ENCODE measurements around the gene AJM1.

The AJM1 gene

DNA sequence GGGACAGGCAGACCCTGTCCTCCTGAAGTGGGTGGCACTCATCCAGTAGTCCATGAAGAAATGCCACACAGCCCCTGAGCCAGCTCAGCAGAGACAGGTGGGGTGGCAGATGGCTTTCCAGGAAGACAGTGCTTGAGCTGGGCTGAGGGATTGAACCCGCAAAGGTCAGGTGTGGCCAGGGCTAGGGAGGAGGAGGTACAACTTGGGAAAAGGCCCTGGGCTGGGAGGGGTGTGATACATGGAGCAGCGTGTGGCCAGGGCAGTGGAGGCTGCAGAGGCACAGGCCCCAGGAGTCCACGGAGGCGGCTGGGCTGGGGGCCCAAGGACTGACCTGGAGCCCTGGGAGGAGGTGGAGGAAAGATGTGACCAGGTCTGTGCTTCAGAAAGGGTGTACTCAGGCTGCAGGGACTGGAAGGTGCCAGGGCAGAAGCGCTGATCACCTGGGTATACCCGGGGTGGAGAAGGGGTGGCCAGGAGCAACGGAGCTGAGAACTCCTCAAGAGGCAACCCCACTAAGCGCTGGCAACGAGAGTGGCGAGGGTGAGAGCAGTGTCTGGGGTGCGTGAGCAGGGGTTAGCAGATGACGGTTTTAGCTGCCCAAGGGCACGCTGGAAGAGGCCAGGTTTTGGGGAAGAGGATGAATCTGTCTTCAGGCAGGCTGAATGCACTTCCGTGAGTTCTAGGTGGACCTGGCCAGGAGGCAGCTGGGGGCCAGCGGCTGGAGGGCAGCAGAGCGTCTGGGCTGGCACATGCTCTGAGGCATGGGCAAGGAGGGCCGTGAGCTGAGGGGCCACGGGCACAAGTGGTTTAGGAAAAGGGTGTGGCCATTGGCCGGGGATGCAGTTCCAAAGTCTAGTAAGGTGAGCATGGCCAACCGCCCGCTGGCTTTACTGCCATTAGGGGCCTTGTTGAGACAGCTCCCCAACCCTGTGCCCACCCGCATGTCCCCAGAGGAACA, 38.4 kb upstream of the AJM1 start:
- TF ChIP-seq, protein P1, sequence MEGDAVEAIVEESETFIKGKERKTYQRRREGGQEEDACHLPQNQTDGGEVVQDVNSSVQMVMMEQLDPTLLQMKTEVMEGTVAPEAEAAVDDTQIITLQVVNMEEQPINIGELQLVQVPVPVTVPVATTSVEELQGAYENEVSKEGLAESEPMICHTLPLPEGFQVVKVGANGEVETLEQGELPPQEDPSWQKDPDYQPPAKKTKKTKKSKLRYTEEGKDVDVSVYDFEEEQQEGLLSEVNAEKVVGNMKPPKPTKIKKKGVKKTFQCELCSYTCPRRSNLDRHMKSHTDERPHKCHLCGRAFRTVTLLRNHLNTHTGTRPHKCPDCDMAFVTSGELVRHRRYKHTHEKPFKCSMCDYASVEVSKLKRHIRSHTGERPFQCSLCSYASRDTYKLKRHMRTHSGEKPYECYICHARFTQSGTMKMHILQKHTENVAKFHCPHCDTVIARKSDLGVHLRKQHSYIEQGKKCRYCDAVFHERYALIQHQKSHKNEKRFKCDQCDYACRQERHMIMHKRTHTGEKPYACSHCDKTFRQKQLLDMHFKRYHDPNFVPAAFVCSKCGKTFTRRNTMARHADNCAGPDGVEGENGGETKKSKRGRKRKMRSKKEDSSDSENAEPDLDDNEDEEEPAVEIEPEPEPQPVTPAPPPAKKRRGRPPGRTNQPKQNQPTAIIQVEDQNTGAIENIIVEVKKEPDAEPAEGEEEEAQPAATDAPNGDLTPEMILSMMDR (IDR thresholded peaks at IDR 0.05; ENCODE audit: unreplicated experiment in 3 of 3) = no peak
- H3K4me1 Mint-ChIP-seq = peaks cover 15% of the 10 kb centered on the region
- peaks cover 4% of the 10 kb centered on the region for H3K36me3 Mint-ChIP-seq (ENCODE audit: low read depth)
- H3K27me3 Mint-ChIP-seq (ENCODE audit: low read depth) = peaks cover 26% of the 10 kb centered on the region
- H3K4me3 Mint-ChIP-seq = peak overlapping the region; percentile 41 to 62 (median 61)
- peak overlapping the region in 1 of 3 experiments; percentile 41 for H3K27ac Mint-ChIP-seq
- H3K9me3 Mint-ChIP-seq = no peaks in the 10 kb centered on the region

DNA sequence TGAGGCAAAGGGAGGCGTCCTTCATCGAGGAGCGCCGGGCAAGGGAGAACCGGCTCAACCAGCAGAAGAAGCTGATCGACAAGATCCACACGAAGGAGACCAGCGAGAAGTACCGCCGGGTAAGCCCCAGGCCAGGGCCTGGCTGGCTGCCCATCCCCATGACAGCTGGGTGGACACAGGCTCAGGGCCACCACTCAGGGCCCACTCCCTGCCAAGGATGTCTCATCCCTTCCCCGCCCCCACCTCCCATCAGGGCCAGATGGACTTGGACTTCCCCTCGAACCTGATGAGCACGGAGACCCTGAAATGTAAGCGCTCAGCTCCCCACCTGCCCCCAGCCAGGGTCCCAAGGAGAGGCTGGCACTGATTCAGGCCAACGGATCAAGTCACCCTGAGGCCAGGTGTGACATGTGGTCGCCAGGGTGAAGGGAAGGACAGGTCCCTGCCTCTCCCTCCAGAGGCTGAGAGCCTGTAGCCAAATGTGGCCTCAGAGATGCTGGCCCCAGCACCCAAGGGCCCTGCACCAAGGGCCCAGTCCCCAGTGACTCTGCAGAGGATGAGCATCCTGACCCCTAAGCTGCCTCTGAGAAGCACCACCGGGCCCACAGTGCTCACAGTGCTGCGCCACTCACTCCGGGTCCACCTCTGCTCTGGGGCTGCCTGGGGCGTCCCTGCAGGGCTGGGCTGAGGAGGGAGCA, 37.6 kb upstream of the AJM1 start:
- no peak overlapping the region for H3K27ac Mint-ChIP-seq
- peaks cover 4% of the 10 kb centered on the region for H3K36me3 Mint-ChIP-seq (ENCODE audit: low read depth)
- no peaks in the 10 kb centered on the region for H3K9me3 Mint-ChIP-seq
- H3K27me3 Mint-ChIP-seq (ENCODE audit: low read depth) = peaks cover 26% of the 10 kb centered on the region
- H3K4me3 Mint-ChIP-seq = peak overlapping the region; percentile 41 to 62 (median 57)
- TF ChIP-seq, protein P1 (IDR thresholded peaks at IDR 0.05; ENCODE audit: unreplicated experiment in 3 of 3) = no peak
- H3K4me1 Mint-ChIP-seq = peaks cover 23% of the 10 kb centered on the region

DNA sequence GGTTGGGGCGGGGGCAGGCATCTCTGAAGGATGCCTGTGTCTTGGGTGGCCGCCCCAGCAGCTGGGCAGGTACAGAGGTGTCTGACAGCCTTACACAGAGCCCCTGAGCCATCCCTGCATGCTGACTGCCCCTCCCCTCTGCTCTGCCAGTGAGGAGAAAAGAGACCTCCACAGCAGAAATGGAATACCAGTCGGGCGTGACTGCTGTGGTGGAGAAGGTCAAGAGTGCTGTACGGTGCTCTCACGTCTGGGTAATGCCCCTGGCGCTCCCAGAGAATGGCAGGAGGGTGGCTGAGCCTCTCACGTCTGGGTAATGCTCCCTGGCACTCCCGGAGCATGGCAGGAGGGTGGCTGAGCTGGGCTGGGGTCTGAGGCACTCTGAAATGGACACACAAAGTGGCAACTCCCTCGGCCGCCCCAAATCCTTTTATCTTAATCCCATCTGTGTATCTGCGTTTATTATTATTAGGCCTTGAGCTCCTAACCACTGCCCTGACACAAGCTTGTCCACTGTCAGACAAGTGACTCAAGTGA, 37.0 kb upstream of the AJM1 start:
- Mint-ChIP-seq H3K4me1 (peaks cover 26% of the 10 kb centered on the region), H3K4me3 (peak overlapping the region; percentile 60 to 73 (median 73)), H3K9me3 (no peaks in the 10 kb centered on the region), H3K36me3 (ENCODE audit: low read depth) (peaks cover 10% of the 10 kb centered on the region), H3K27me3 (ENCODE audit: low read depth) (peaks cover 23% of the 10 kb centered on the region), H3K27ac (peak overlapping the region in 1 of 3 experiments; percentile 53)
- TF ChIP-seq, protein P1 (IDR thresholded peaks at IDR 0.05; ENCODE audit: unreplicated experiment in 3 of 3) = no peak

DNA sequence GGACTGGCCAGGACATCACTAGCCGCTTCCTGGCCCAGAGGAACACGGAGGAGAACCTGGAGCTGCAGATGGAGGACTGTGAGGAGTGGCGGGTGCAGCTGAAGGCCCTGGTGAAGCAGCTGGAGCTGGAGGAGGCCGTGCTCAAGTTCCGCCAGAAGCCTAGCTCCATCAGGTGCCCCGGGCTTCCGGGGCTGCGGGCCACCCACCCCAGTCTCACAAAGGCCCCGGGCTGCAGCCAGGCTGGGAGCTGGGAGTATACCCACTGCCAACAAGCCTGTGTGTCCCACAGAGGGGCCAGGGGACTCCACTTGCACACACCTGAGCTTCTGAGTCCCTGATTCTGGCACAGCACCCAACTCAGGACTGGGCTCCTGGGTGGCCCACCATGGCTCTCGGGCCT, 36.2 kb upstream of the AJM1 start:
- Mint-ChIP-seq H3K4me3 (peak overlapping the region; percentile 88 to 90 (median 90)), H3K36me3 (ENCODE audit: low read depth) (peaks cover 14% of the 10 kb centered on the region), H3K9me3 (no peaks in the 10 kb centered on the region), H3K4me1 (peaks cover 22% of the 10 kb centered on the region), H3K27ac (no peak overlapping the region), H3K27me3 (ENCODE audit: low read depth) (peaks cover 15% of the 10 kb centered on the region)
- TF ChIP-seq, protein P1 (IDR thresholded peaks at IDR 0.05; ENCODE audit: unreplicated experiment in 3 of 3) = no peak

DNA sequence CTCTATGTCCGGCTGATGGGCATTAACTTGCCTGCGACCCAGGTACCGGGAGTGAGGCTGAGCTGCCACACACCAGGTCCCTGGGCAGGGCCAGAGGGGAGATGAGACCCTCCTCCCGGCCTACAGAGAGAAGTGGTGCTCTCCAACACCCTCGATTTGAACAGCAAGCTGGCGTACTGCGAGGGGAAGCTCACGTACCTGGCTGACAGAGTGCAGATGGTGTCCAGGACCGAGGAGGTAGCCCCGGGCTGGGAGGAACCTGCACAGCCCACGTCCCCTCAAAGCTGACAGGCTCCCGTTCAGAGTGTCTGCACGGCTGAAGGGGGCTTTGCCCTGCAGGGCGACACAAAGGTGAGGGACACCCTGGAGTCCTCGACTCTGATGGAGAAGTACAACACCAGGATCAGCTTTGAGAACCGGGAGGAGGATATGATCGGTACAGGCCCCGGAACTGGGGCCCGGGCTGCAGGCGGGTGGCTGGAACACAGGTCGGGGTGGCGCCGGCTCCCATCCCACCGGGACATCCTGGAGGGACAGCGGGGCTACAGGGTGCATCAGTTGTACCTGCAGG, 35.6 kb upstream of the AJM1 start:
- Mint-ChIP-seq H3K27ac (peak overlapping the region in 1 of 3 experiments; percentile 81), H3K9me3 (no peaks in the 10 kb centered on the region), H3K4me1 (peaks cover 23% of the 10 kb centered on the region), H3K36me3 (ENCODE audit: low read depth) (peaks cover 15% of the 10 kb centered on the region), H3K4me3 (peak overlapping the region; percentile 88 to 90 (median 90)), H3K27me3 (ENCODE audit: low read depth) (peaks cover 10% of the 10 kb centered on the region)
- TF ChIP-seq, protein P1 (IDR thresholded peaks at IDR 0.05; ENCODE audit: unreplicated experiment in 3 of 3) = no peak
